ENCODE results near the gene FBN2.
"Not testable (repeated sequence)": the region's sequence is repeated elsewhere in the genome, so short reads cannot be mapped to it uniquely, and the experiment has no call there.

Gene FBN2

GRCh38 chr5:128534726-128535125 is 3.3 kb downstream of the FBN2 start:
- DNase-seq, result no peak

- DNase-seq, result no peak
Measured at GRCh38 chr5:128532776-128533175, 5.3 kb downstream of the FBN2 start.

GRCh38 chr5:128532127-128532526 is 5.9 kb downstream of the FBN2 start:
- DNase-seq, result no peak

GRCh38 chr5:128528637-128529255 is 9.3 kb downstream of the FBN2 start:
- DNase-seq, result no peak

DNA sequence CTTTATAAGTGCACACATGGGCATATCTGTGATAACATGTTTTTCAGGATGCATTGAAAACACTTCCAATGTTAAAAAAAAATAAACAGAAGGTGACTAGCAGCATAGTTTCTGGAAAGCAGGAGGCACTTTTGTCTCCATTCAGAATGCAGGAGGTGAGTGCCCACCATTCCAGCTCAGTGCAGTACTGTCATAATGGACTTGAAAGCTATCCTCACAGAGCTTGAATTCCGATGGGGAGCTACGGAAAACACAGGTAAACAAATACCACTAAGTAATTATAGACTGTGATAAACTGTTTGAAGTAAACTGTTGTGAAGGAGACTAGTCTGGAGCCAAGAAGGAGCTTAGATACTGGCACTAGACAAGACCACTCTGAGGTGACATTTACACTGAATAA is 9.9 kb downstream of the FBN2 start:
- no peak for DNase-seq

DNA sequence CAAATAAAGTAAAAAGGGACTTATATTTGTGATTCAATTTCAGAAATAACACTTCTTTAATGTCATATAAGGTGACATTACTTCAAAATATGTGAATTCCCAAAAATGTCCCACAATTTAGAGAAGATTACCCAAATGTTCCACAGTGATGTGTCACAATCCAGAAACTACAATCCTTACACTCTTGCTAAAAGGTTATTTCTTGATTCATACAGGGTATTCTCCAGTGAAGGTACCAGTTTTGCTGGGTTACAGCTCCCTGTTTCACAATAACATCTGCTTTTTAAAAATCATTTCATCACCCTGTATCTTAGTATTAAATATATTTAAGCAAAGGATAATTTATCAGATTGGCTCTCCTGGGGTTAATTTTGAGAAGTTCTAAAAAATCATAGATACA is 11.0 kb downstream of the FBN2 start:
- DNase-seq, result no peak

DNA sequence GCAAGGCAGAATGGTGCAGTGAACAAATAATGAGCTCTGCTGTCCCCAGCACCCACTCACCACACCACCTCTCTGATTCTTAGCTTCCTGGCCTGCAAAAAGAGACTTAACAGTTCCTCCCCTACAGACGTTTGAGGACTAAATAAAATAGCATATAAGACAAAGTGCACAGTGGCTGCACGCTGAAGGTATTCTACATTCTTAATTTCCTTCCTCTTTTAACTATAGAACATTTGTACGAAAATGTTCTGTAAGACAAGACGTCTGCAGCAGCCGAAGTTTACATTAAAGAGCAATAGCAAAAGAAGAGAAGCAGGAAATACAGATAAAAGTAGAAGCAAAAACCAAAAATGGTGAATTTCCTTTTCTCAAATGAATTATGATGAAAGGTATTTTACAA is 15.7 kb downstream of the FBN2 start:
- no peak for DNase-seq

GRCh38 chr5:128519827-128520226 is 18.2 kb downstream of the FBN2 start:
- DNase-seq, result no peak

DNA sequence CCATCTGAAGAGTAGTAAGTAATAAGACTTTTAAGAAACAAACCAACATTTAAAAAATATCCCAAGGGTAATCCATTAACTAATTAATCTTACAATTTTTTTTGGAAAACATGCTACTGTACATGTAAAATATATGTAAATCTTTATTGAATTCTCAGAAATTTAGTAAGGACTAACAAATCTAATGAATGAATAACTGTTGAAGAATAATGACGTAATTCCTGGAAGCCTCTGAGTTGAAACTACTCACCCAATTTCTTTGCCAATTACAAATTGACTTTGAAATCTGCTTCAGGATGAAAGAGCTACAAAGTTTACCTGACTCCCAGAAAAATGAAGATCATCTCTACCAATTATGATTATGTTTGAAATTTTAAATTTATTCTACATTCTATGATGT is 21.1 kb downstream of the FBN2 start:
- no peak for DNase-seq

DNA sequence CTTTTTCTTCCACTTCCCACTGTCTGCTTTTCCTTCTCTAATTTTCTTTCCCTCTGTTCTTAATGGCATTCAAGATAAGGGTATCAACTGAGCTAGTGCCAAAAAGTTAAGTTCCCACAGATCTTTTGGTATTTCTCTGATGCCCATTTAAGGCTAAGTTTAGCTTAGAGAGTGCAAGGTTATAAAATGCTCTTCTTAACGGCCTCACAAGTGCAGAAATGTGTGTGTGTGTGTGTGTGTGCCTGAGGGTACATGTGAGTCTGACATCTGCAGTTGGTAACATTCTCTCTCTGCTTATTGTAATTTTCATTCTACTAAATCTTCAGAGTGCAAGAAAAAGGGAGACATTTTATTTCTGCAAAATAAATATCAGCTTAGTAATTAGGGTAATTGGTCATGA is 24.2 kb downstream of the FBN2 start:
- no peak for DNase-seq

DNA sequence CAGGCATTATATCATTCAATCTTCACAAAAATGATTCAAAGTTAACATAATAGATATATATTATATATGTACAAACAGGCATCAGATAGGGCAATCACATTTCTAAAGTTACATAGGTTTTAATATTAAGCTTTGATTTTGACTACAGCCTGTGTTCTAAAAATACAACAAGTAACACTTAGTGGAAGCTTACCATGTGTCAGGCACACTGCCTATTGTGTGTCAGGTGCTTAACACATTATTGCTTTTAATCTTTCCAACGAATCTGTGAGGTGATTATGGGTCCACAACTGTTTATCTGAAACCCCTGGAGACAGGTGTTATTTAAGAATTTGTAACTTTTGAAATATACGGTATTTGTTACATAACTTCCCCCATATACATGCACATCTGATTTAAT is 25.2 kb downstream of the FBN2 start:
- no peak for DNase-seq

DNA sequence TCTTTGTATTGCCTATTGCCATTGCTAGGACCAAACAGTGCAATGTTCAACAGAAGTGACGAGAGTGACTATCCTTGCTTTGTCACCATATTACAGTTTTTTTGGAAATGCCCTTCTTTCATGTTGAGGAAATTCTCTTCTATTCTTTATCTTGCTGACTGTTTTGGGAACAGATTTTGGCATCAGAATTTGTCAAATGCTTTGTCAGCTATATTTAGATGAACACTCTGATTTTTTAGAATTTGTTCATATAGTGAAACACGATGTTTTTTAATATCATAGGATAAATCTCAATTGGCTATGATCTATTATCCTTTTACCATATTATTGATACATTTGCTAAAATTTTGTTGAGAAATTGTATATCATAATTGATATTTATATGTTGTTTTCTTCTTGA is 31.4 kb downstream of the FBN2 start:
- no peak for DNase-seq

- not testable (repeated sequence) for DNase-seq
Measured at GRCh38 chr5:128503727-128504126, 34.3 kb downstream of the FBN2 start.

DNA sequence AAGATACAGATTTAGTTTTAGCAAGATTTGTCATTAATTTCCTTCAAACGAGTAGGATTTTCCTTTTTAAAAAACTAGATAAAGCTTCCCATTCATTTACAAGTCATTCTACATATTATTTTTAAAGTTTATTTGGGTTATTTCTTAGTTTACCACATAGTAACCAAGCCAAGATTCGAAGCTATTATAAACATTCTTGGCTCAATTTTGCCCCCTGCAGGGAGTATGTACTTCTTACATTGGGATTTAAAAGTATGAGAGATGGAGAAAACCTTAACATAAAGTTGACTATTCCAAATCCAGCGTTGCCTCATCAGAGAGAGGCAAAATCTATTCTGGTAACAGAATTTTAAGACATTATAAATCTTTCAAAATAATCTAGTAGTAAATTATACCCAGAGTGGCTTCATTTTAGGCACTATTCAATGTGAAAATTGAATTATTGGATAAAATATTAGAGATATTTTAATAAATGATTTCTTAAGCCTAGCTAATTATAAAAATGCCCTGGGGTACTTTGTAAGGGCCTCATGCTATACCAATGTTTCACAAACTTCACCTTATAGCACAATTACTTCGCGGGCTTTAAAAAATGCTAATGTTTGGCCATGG is 39.1 kb downstream of the FBN2 start:
- DNase-seq, result no peak

DNA sequence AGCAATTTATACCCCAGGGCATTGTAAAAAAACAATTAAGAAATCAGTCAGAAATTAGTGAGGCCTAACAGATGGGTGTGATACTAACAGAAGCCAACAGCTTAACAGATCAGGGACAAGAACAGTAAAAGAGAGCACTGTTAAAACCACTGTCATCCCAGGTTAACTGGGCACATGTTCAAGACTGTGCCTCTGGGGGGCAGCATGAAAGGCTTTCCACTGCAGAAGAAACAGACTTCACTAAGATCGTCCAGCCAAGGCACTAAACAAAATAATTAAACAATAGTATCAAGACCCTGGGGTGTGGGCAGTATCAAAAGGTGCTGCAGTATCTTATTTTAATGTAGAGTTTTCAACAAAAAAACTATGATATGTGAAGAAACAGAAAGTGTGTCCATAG is 43.5 kb downstream of the FBN2 start:
- no peak for DNase-seq

DNA sequence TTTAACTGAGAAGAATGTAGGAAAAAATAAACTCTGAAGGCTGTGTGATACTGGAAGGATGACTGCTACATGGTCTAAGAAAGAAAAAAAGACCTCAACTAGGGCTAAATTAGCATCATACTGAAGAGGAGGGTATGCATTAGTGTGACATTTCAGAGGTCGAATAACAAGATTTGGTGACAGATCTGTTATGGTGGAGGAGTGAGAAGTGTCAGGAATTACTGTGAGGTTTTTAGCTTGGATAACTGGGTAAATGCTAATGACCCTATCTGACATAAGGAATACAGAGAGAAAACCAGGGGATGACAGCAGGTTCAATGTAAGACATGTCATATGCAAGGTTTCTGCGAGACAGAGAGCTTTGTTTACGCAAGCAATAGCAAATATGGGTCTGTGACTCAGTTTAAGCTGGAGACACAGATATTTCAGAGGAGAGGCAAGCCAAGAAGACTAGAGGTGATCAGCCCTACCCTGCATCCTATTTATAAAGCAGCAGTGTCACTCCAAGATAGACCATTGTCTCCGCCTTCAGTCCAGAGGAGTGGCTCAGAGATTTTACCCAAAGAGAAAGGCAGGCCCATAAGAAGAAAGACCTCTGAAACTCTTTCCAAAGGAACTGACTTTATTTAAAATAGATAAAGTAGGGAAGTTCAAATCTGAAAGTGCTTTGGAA is 44.3 kb downstream of the FBN2 start:
- DNase-seq, result no peak

DNA sequence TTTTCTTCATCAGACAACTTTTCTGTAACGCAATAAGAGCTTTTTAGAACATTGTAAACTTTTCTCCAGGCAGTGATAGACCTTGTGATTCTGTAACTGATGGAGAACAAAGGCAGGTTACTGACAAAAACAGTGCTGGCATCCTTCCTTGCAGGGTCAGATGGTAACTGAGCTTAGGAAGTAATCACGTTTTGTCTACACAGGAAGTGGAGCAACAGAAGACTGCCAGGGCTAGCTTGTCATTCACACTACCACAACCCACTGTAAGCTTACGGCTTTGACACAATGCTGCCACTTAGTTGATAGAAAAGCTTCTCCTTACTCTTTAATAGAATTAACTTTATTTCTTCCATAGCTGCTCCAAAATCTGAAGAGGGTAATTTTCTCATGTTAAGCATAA is 46.8 kb downstream of the FBN2 start:
- no peak for DNase-seq

- DNase-seq, result no peak
Measured at GRCh38 chr5:128490761-128491160, 47.3 kb downstream of the FBN2 start.

- no peak for DNase-seq
Measured at GRCh38 chr5:128487041-128487440, 51.0 kb downstream of the FBN2 start.

DNA sequence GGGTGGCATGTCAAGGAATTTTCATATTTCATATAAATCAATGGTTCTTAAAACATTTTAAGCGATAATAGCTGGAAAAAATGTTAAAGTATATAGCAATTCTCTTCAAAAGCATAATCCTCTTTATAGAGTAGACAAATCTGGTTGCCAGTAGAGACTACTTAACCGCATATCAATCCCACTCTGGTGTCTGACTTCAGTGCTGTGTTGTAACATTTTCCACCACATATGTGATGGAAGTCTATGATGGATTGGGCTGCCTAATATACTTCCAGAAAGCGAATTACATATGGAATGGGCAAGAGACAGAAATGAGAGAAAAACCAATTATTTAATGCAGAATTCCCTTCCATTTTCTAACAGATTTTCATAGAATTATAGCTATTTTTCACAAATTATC is 54.3 kb downstream of the FBN2 start:
- DNase-seq, result no peak

GRCh38 chr5:128480906-128481633 is 57.0 kb downstream of the FBN2 start:
- no peak for DNase-seq

GRCh38 chr5:128480158-128480557 is 57.9 kb downstream of the FBN2 start:
- no peak for DNase-seq

GRCh38 chr5:128478386-128479368 is 59.4 kb downstream of the FBN2 start:
- no peak for DNase-seq
